Head of caudate nucleus (tissue), 42 donors: ENCODE data around the gene CCDC116.
"Not testable (repeated sequence)": the region's sequence is repeated elsewhere in the genome, so short reads cannot be mapped to it uniquely, and the experiment has no call there.

ENCODE experiments used
- DNase-seq, 42 donors: peaks; one replicate each; pipeline versions ENCODE4 v3.0.0 to v3.0.0-alpha.2; 2020 to 2021; ENCODE audit warnings: mixed read lengths in 7 of 42
- intact Hi-C: fragments of 100-400 bp; cut with DNase I; formaldehyde crosslinking; loops from one replicate; pipeline ENCODE4 v1.15.0; 2022

Gene CCDC116, protein sequence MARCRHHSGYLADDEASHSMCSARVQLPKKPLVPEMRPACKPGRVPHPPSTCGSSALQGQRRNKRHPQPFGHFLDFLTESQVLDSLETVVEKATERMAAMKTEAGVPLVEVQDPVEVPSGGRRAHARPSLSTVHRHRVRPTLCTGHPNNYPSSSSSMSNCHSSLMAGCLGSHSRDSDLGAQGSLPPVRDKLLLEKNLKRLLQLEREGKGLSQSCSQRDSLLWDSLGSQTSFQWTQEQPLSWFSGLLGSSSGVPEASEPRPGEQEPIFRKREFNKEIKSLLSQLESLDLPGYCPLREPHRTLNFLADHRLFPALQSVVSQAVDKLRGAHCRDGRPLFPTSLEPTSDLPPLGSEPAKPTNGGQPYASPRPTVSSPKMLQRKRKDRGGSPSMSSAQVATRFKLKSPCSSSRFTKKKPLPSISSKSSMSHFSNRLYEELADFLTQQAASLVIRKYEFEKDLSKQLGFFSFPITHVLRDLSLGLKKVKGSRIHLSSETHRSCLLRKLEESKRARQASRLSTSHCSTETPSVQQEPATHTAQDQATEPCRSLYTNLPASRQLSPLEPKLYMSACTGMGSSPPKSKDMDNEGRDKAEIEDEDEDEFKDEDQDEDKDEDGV

DNA sequence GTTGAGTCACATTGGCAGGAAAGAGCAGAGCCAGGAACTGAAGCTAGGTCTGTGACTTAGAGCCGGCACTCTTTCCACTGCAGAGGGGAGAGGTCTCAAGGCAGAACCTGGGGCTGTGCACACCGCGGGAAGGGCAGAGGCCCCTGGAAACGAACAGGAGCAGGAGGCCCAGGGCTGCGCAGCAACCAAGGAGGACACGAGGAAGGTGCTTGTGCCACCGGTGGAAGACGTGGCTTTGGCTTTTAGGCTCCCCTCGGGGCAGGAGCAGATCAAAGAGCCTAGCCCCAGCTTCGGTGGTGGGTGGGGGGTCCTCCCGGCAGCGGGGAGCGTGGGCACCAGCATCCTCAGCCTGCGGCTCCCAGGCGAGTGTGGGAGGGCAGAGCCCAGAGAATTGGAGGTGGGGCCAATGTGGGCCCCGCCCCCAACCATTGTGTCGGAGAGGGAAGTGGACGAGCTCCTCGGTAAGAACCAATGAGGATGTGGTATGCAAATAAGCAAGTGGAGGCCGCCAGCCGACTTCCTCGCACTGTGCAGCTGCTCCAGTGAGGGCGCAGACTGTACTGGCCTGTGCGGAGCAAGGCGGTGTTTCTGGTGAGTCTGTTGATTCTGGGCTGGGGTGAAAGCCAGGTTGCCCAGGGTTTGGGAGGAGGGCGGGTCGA lies at the start of gene CCDC116:
CCDC116 (plus strand) TSS at position 524 of the 659 bp plus-strand sequence. CDS start 422 bp downstream, outside the sequence.
- intact Hi-C loops = no loop called here
- no peak for DNase-seq

DNA sequence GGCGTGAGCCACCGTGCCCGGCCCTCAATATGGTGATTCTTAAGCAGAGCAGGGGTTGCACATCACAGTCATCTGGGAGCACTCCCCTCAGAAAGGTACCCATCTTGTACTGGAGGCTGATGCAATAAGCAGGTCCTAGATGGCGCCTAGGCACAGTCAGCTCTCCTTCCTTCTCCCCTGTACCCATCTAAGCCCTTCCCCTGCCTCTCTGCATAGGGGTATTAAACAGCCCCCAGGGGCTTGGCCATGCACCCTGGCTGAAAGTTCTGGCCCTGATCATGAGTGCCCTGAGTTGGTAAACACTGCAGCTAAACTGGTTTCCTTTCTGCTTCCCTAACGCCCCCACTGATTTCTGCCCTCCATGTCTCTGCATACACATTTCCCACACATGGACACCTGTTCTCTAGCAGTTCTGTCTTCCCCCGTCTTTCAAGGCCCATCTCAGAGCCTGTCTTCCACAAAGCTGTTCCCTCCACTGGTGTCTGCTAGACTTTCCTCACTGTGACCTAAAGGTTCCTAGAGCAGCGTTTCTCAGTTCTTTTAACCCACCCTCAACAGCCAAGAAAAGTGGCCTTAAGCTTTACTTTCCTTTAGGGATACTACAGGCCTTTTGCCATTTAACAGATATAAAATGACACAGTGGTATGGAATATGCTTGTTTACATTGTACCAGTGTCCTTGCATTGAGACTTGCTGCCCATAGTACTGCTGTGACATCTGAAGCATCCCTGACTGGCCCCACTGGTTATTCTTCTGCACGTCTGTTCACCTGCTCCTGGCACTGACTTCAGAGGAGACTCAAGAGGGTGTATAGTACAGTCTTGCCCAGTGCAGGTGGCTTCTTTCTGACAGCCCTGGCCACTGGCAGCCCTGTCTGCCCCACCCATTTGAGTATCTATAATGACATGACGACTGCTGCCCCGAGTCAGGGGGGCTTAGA lies 49.5 kb upstream of the CCDC116 start:
- intact Hi-C loops = loop anchor here (5.0 kb wide), 1 partner anchor 44 kb away; no protein-coding TSS in a partner anchor
- no peak for DNase-seq

DNA sequence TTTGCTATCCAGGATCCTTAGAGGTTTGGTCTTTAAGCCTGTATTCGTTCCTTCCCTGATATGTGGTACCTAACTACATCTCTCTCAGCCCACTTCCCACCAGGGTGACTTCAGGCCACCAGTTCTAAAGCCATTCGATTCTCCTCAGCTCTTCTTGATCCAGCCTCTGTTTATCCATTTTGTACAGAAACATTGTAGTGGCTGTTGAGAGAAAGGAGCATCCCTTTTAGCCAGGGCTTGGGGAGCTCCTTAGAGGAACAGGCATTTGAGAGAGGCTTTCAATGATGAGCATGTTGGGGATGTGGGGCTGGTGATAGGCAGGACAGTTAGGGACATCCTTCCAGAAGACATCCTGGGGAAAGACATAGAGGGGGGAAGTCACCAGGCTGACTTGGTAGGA lies 47.2 kb upstream of the CCDC116 start:
- intact Hi-C loops = no loop called here

DNA sequence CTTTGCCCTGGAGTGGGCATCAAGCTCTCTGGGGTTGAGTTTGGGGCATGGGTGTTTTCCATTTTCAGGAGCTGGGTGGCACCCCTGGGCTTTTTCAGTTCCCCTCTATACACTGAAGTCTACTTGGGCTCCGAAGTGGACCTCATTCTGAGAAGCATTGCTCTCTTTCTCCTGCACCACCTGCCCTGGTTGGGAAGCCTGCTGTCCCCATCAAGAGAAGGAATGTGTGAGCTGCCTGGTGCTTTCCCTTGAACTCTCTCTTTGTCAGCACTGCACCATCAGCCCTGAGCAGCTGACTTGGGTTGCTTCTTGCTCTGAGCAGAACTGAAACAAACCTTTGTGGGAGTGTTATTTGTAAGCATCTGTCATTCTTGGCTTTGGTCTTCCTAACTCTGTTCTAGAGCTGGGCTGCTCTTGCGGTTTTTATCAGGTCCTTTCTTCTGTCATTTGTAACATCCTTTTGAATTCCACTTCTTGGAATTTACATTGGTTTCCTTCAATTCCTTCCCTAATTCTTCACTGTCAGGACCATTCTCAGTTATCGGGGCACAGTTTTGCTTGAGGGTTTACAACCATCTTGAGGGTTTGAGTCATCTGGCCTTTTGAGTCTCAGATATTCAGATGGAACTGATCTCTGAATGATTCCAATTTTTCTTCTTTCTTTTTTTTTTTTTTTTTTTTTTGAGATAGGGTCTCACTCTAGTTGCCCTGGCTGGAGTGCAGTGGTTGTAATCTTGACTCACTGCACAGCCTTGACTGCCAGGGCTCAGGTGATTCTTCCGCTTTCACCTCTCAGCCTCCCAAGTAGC lies 44.6 kb upstream of the CCDC116 start:
- peak in 32 of 42 donors; percentile 11 to 70 (median 32) for DNase-seq

More for the DNA sequence above, 47.2 kb upstream of the CCDC116 start:
- no peak for DNase-seq

DNA sequence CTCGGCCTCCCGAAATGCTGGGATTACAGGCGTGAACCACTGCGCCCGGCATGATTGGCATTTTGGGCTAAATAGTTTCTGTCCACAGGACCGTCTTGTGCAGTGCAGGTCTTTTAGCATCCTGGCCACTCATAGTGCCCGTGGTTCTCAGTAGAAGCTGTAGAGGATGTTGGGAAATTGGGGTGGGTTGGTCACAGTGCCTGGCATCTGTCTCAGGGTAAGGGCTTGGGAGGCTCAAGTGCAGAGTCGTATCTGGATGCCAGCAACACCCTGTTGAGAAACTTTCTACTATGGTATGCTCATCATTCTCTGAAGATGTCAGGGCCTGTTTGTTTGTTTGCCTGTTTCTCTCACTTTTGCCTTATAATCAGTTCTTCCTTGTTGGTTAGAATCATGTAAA lies 43.2 kb upstream of the CCDC116 start:
- no peak for DNase-seq
- intact Hi-C loops = no loop called here

More for the DNA sequence above, 44.6 kb upstream of the CCDC116 start:
- intact Hi-C loops = no loop called here

DNA sequence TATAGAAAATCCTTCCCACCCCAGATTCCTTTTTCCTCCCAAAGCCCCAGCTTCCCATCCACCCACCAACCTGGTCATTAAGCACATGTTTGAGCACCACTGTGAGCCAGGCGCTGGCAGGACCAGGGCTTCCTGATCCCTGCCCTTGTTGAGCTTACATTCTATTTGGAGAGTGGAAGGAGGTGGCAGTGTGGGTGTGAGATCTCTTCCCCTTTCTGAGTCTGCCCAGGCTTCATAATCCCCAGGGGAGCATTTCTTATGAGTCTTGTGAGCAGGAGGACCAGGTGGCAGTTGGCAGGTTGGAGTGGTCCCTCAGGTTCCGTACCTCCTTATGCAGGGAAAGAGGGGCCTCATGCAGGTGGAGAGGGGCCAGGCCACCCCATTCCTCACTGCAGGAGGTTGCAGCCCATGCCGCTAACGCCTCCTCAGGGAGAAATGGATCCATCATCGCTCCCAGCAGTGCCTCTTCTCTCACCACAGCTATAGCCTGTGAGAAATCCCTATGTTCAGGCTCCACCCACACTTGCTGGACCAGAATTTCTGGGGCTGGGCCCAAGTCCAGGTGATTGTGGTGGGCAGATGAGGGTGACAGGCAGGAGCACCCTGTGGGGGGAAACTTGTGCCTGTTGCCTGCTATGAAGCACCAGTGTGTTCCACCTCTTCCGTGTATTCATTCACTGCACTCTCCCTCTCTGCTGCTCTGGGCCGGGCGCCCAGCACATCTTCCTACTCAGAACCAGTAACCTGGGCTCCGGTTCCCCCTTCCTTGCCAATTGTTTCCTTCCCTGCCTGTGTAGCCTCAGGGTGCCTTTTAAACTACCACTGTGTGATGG lies 41.5 kb upstream of the CCDC116 start:
- intact Hi-C loops = no loop called here
- no peak for DNase-seq

DNA sequence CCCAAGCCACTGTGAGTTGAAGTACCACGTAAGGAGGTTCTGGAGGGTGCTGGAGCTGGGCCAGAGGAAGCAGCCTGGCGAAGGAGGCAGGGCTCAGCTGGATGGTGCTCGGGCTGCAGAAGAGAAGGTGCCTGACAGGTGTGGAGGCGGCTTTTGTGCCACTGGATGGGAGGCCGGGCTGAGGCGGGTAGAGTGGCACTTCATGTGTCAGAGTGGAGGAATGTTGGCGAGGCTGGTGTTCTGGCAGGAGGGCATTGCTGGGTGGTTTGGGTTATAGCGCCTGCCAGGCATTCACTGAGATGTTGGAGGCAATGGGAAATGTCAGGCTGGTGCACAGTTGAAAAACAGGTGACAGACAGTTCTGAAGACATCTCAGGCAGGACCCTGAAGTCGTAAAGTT lies 40.9 kb upstream of the CCDC116 start:
- peak in 14 of 42 donors; percentile 7 to 52 (median 31) for DNase-seq
- intact Hi-C loops = no loop called here

DNA sequence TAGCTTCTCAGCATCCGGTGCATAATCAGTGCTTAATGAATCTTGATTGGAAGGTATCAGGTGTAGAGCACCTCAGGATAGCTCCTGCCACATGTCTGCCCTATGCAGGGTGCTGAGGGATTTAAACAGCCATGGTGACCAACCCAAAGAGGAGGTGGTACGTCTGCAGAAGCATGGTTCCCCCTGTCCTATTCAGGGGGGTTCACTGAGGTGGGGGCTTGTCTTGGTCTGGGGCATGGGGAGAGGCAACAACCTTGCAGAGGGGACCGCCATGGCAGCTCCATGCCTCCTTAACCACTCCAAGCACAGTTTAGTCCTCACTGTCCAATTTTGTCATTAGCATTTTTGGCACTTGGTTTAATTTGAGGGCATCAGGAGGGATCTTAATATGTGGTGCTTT lies 40.1 kb upstream of the CCDC116 start:
- no peak for DNase-seq
- intact Hi-C loops = no loop called here

DNA sequence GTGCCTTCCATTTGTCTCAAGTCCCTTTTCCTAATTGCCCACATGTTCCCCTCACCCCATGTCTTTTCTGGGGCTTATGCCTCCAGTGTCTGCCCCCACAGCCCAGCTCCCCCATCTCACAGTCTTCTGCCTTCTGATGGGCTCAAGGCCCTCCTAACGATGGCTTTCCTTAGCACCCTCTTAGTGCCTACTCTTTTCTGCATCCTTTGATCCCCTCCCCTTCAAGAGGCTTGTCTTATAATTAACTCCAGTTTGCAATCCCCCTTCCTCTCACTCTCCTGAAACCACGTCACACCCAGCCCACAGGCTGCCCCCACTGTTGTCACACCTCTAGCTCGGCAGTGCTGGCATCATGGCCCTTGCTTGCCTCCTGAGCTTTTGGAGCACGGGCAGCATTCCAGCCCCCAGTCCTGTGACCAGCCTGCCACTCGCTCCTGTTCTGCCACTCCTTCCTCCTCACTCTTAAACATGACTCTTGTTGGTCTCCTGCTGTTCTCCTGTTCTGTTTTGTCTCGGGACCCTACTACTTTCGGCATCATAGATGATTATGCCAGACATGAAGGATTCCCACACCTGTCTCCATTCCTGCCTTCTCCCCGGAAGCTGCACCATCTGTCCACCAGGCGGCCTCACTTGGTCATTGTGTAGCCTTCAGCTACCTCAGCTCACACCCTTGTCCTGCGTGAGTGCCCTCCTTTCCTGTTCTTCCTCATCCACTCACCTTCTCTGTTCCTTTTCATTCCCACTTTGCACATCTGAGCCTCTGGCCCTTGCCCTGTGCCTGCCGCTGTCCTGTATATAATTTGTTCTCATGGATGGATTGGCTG lies 38.9 kb upstream of the CCDC116 start:
- intact Hi-C loops = no loop called here
- peak in 8 of 42 donors; percentile 11 to 47 (median 22) for DNase-seq

DNA sequence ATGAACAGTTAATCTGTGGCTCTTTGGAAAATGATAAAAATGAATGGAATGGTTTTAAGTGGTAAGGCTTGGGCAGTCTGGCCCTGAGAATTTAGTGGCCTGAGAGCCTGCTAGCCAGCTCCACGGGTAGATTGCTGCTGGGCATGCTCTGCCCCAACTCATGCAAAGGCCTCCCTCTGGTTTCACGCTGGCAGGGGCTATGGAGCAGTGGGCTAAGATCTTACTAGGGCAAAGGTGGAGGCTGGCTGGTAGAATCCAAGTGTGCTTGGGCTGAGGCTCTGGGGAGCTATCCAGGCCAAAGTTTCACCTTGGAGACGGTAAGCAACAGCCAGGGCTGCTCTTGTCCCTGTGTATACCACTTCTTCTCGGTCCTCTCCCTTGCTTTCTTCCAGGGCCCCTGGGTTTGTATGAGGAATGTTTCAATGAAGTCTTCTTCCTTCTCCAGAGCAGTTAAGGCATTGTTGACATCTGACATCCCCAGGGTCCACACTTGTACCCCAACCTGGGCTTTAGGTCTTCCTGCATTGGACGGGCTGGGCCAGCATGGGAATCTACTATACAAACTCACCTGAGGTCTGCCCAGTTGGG lies 37.6 kb upstream of the CCDC116 start:
- intact Hi-C loops = no loop called here
- DNase-seq = peak in 13 of 42 donors; percentile 5 to 51 (median 24)

DNA sequence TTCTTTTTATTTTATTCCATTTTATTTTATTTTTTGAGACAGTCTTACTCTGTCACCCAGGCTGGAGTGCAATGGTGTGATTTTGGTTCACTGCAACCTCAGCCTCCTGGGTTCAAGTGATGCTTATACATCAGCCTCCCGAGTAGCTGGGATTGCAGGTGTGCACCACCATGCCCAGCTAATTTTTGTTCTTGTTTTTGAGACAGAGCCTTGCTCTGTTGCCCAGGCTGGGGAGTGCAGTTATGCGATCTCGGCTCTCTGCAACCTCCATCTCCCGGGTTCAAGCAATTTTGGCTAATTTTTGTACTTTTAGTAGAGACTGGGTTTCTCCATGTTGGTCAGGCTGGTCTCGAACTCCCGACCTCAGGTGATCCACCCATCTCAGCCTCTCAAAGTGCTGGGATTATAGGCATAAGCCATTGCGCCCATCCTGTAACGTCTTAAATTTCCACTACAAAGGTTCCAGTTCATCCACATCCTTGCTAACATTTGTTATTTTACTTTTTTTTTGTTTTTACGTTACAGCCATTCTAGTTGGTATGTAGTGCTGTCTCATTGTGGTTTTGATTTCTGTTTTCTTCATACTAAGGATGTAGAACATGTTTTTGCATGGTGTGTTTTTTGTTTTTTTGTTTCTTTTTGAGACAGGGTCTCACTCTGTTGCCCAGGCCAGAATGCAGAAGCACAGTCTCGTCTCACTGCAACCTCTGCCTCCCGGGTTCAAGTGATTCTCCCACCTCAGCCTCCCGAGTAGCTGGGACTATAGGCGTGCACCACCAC lies 36.0 kb upstream of the CCDC116 start:
- intact Hi-C loops, DNase-seq: not testable (repeated sequence)

DNA sequence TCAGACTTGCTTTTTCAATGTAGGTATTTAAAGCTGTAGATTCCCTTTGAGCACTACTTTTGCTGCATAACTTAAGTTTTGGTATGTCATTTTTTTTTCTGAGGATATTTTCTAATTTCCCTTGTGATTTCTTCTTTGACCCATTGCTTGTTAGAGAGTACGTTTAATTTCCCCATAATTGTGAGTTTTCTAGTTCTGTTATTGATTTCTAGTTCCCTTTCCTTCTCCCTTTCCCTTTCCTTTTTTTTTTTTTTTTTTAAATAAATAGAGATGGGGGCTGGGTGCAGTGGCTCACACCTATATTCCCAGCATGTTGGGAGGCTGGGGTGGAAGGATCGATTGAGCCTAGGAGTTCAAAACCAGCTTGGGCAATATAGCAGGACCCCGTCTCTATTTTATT lies 34.3 kb upstream of the CCDC116 start:
- DNase-seq = no peak
- intact Hi-C loops = no loop called here

DNA sequence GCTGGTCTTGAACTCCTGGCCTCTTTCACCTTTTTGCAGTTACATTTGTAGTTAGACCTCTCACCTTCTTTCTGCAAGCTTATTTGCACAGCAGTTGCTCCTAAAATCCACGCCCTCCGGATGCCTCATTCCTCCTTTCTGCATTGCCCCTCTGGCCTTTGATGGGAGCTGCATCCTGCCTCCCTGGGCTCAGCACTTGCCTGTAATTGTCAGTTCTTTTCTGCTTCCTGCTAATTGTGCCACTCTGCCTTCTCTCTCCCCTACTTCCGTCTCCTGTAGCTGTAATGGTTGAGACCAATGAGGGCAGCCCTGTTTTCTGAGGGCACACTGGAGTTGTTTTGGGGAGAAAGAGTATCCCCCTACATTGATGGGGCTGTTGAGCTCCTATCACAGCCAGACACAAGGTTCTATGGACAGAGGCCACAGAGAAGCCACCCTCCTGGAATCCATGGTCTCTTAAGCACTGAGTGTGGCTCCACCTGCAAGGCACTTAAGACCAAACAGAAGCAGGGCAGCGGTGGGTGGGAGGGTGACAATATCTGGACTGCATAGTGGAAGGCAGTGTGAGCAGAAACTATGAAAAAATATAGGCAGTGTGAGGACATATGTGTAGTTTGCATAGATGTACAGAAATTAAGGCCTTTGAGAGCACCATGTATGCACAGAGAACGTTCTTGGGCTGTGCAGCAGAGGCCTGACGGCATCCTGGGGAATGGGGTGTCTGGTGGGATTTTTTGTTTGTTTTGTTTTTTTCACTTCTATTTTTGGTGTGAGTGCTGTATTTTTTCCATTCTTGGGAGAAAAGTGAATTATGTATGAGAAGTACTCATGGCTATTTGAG lies 33.3 kb upstream of the CCDC116 start:
- no peak for DNase-seq
- intact Hi-C loops = no loop called here

DNA sequence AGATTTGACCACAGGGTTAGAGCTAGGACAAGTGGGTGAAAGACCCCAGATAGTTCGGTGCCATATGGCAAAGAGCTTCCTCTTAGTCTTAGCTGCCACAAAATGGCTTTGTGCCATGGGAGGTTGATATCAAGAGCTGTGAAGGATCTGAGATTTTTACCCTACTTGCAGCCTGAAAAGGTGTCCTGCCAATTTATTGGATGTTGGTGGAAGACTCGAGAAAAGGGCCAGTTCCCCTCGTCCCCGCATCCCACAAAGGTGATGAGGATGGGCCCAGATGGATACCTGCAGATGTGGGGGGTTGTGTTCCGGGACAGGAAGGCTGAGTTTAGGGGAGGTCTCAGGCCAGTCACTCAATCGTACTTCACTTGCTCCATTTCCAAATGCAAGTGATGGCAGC lies 30.0 kb upstream of the CCDC116 start:
- intact Hi-C loops = no loop called here
- DNase-seq = no peak
